Measurements from ENCODE around the gene ST6GALNAC2.

DNA sequence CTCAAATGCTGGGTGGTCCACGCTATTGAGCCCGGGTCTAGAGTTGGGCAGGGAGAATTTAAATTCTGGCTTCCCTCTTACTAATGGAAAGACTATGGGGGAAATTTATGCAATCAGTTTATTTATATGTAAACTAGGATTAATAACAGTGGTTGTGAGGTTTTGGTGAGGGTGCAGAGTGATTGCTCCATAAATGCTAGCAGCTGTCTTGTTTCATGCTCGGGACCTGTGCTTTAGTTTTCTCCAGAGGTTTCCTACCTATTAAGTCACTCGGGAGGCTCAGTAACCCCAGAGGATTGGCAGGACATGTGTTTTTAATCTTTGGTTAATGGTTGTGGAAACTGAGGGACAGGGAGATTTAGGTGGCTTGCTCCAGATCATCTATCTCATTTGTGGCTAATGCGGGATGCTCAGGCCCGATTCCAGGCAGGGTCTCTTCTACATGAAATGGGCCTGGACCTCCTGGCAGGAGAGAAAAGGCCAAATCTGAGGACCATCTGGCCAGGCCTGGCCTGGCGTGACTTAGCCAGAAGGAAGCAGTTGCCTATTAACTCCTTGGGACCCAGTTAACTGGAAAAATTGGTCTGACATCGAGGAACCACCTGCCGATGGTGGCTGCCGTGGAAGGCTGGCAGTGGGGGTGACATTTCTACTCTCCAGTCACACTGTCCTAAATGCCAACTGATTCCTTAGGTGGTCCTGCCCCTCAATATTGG lies 43.8 kb downstream of the ST6GALNAC2 start:
- TF ChIP-seq, protein P1, sequence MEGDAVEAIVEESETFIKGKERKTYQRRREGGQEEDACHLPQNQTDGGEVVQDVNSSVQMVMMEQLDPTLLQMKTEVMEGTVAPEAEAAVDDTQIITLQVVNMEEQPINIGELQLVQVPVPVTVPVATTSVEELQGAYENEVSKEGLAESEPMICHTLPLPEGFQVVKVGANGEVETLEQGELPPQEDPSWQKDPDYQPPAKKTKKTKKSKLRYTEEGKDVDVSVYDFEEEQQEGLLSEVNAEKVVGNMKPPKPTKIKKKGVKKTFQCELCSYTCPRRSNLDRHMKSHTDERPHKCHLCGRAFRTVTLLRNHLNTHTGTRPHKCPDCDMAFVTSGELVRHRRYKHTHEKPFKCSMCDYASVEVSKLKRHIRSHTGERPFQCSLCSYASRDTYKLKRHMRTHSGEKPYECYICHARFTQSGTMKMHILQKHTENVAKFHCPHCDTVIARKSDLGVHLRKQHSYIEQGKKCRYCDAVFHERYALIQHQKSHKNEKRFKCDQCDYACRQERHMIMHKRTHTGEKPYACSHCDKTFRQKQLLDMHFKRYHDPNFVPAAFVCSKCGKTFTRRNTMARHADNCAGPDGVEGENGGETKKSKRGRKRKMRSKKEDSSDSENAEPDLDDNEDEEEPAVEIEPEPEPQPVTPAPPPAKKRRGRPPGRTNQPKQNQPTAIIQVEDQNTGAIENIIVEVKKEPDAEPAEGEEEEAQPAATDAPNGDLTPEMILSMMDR (IDR thresholded peaks at IDR 0.05): no peak
- no peak for TF ChIP-seq SIN3A (IDR thresholded peaks at IDR 0.05; ENCODE audit: borderline replicate concordance, insufficient read depth, low read depth, low read length)
- TF ChIP-seq, protein P2, sequence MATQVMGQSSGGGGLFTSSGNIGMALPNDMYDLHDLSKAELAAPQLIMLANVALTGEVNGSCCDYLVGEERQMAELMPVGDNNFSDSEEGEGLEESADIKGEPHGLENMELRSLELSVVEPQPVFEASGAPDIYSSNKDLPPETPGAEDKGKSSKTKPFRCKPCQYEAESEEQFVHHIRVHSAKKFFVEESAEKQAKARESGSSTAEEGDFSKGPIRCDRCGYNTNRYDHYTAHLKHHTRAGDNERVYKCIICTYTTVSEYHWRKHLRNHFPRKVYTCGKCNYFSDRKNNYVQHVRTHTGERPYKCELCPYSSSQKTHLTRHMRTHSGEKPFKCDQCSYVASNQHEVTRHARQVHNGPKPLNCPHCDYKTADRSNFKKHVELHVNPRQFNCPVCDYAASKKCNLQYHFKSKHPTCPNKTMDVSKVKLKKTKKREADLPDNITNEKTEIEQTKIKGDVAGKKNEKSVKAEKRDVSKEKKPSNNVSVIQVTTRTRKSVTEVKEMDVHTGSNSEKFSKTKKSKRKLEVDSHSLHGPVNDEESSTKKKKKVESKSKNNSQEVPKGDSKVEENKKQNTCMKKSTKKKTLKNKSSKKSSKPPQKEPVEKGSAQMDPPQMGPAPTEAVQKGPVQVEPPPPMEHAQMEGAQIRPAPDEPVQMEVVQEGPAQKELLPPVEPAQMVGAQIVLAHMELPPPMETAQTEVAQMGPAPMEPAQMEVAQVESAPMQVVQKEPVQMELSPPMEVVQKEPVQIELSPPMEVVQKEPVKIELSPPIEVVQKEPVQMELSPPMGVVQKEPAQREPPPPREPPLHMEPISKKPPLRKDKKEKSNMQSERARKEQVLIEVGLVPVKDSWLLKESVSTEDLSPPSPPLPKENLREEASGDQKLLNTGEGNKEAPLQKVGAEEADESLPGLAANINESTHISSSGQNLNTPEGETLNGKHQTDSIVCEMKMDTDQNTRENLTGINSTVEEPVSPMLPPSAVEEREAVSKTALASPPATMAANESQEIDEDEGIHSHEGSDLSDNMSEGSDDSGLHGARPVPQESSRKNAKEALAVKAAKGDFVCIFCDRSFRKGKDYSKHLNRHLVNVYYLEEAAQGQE (IDR thresholded peaks at IDR 0.05; ENCODE audit: insufficient read depth in 1 of 2, low read depth in 2 of 2, low read length in 1 of 2): no peak

Measured in Panc1 (cell line).